MM.1S (cell line): ENCODE data around the gene TMUB2.

Experiments
- DNase-seq: peaks from one replicate; pipeline ENCODE4 v3.0.0-alpha.2; 2015
- H2AFZ ChIP-seq: fragments of 300-600 bp; sonication (generic); 2 replicates; pipeline ENCODE4 v1.6.0; 2016; ENCODE audit warnings: antibody characterized with exemption, low read length
- H3F3A ChIP-seq: fragments of 300-600 bp; sonication (generic); 2 replicates; pipeline ENCODE4 v1.6.1; 2016; ENCODE audit warnings: mild to moderate bottlenecking, antibody characterized with exemption, low read length, moderate library complexity, mixed read lengths; ENCODE audit not compliant: insufficient read depth
- H3K27ac ChIP-seq: fragments of 300-600 bp; sonication (generic); 2 replicates; pipeline ENCODE4 v1.5.1; 2016; ENCODE audit warnings: mild to moderate bottlenecking, low read length
- H3K27me3 ChIP-seq: fragments of 300-600 bp; sonication (generic); replicated peaks from 2 replicates; pipeline ENCODE4 v1.6.0; 2016; ENCODE audit warnings: low read length; ENCODE audit not compliant: insufficient read depth
- H3K36me3 ChIP-seq: fragments of 300-600 bp; sonication (generic); replicated peaks from 2 replicates; pipeline ENCODE4 v1.6.1; 2016; ENCODE audit warnings: mild to moderate bottlenecking, low read length, mixed read lengths; ENCODE audit not compliant: insufficient read depth
- H3K4me1 ChIP-seq: fragments of 300-600 bp; sonication (generic); 2 replicates; pipeline ENCODE4 v1.6.1; 2016; ENCODE audit warnings: low read length, mixed read lengths
- H3K4me2 ChIP-seq: fragments of 300-600 bp; sonication (generic); 2 replicates; pipeline ENCODE4 v1.6.0; 2016; ENCODE audit warnings: low read depth, low read length
- H3K4me3 ChIP-seq: fragments of 300-600 bp; sonication (generic); 2 replicates; pipeline ENCODE4 v1.5.1; 2016; ENCODE audit warnings: low read length, mixed read lengths
- H3K79me2 ChIP-seq: fragments of 300-600 bp; sonication (generic); 2 replicates; pipeline ENCODE4 v1.6.1; 2016; ENCODE audit warnings: mixed run types, low read length, mixed read lengths
- H3K9ac ChIP-seq: fragments of 300-600 bp; sonication (generic); 2 replicates; pipeline ENCODE4 v1.6.1; 2016; ENCODE audit warnings: low read length, mixed read lengths
- H3K9me2 ChIP-seq: fragments of 300-600 bp; sonication (generic); replicated peaks from 2 replicates; pipeline ENCODE4 v1.6.1; 2016; ENCODE audit warnings: mild to moderate bottlenecking, low read length, mixed read lengths; ENCODE audit not compliant: insufficient read depth
- H3K9me3 ChIP-seq: fragments of 300-600 bp; sonication (generic); replicated peaks from 2 replicates; pipeline ENCODE4 v1.6.1; 2016; ENCODE audit warnings: mild to moderate bottlenecking, low read length, mixed read lengths; ENCODE audit not compliant: insufficient read depth
- H4K20me1 ChIP-seq: fragments of 300-600 bp; sonication (generic); 2 replicates; pipeline ENCODE4 v1.6.1; 2016; ENCODE audit warnings: mild to moderate bottlenecking, low read length, moderate library complexity, mixed read lengths; ENCODE audit not compliant: insufficient read depth
- EZH2 ChIP-seq: fragments of 300-600 bp; sonication (generic); optimal IDR thresholded peaks from 2 replicates; pipeline ENCODE3; 2017; ENCODE audit warnings: low read depth, mild to moderate bottlenecking, antibody characterized with exemption, low read length, mixed read lengths
- EZH2phosphoT487 ChIP-seq: fragments of 300-600 bp; sonication (generic); IDR thresholded peaks from 2 replicates; pipeline ENCODE4 v1.6.1; 2018; ENCODE audit warnings: antibody characterized with exemption, low read length
- TF ChIP-seq, protein P1 (sequence below): fragments of 300-600 bp; sonication (generic); IDR thresholded peaks from 2 replicates; pipeline ENCODE4 v1.5.1; 2016; ENCODE audit warnings: antibody characterized with exemption, low read length, mixed read lengths

TMUB2 gene

DNA sequence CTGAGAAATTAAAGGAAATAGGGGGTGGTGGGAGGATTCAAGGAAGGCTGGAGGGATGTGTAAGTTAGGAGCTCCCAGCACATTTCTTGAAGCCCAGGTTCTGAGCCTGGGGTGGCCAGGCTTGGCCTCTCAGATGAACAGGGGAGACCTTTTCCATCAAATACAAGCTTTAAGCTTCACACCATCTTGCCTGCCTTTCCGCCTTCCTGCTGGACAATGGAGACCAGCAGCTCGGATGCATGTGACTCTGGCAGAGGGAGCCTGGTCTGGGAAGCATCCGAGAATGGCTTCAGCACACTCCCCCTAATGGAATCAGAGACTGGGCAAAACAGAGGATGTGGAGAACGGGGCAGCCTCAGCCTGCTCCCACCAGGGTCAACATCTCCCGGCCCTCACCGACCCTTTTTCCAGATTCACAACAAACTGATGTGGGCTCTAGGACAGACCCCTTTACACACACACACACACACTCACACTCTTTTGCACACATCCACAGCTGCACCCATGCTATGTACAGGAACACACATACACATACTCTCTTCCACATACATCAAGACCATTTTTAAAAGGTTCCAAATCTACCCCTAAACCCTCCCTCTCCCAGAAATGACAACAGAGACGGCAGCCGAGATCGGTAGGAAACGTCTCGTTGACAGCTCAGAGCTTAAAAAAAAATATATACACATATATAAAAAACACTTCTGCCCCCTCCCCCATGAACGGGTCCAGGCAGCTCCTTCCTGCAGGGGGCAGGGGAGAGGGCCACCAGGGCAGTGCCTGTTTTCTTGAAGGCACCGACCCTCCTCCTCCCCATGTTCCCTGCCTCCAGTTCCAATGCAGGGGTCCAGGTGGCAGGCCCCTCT, 19.4 kb downstream of the TMUB2 start:
- no peaks in the 10 kb centered on the region for H3K9me2 ChIP-seq
- no peaks in the 10 kb centered on the region for H3K9me3 ChIP-seq
- H3K4me1 ChIP-seq: peaks cover 15% of the 10 kb centered on the region
- H3K4me3 ChIP-seq: no peak overlapping the region
- no peak overlapping the region for H3K27ac ChIP-seq
- H3K4me2 ChIP-seq: no peak overlapping the region
- DNase-seq: no peak
- H3K36me3 ChIP-seq: no peaks in the 10 kb centered on the region; the same call in none of the 2 replicates
- H3K79me2 ChIP-seq: peaks cover 10% of the 10 kb centered on the region
- H3K27me3 ChIP-seq: no peaks in the 10 kb centered on the region
- no peaks in the 10 kb centered on the region for H4K20me1 ChIP-seq
- no peak overlapping the region for H2AFZ ChIP-seq
- TF ChIP-seq EZH2: no peak
- TF ChIP-seq, protein P1, sequence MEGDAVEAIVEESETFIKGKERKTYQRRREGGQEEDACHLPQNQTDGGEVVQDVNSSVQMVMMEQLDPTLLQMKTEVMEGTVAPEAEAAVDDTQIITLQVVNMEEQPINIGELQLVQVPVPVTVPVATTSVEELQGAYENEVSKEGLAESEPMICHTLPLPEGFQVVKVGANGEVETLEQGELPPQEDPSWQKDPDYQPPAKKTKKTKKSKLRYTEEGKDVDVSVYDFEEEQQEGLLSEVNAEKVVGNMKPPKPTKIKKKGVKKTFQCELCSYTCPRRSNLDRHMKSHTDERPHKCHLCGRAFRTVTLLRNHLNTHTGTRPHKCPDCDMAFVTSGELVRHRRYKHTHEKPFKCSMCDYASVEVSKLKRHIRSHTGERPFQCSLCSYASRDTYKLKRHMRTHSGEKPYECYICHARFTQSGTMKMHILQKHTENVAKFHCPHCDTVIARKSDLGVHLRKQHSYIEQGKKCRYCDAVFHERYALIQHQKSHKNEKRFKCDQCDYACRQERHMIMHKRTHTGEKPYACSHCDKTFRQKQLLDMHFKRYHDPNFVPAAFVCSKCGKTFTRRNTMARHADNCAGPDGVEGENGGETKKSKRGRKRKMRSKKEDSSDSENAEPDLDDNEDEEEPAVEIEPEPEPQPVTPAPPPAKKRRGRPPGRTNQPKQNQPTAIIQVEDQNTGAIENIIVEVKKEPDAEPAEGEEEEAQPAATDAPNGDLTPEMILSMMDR: no peak
- no peak for TF ChIP-seq EZH2phosphoT487
- peaks cover 50% of the 10 kb centered on the region for H3F3A ChIP-seq
- no peak overlapping the region for H3K9ac ChIP-seq

DNA sequence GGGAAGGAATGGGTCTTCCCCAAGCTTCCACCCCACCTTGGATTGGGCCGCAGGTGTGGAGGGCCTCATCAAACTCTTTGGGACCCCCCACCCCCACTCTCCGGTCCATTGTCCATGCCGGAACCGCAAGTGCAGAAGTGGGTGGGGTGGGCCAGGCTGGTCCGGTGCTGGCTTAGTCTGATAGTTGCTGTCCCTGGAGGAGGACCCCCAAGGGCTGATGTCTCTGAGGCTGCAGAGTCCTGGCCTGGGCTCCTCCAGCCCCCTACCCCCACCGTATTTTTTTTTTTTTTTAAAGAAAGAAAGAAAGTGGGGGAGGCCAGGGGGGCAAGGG, 20.0 kb downstream of the TMUB2 start:
- DNase-seq: no peak
- Histone ChIP-seq H3K27ac (no peak overlapping the region), H4K20me1 (no peaks in the 10 kb centered on the region), H3F3A (peaks cover 47% of the 10 kb centered on the region), H3K79me2 (peaks cover 10% of the 10 kb centered on the region), H2AFZ (no peak overlapping the region), H3K9me2 (no peaks in the 10 kb centered on the region), H3K9ac (no peak overlapping the region), H3K4me3 (no peak overlapping the region), H3K9me3 (no peaks in the 10 kb centered on the region), H3K36me3 (no peaks in the 10 kb centered on the region; the same call in none of the 2 replicates), H3K4me2 (no peak overlapping the region), H3K4me1 (peaks cover 17% of the 10 kb centered on the region), H3K27me3 (no peaks in the 10 kb centered on the region)
- no peak for TF ChIP-seq EZH2phosphoT487
- TF ChIP-seq, protein P1: no peak
- no peak for TF ChIP-seq EZH2

DNA sequence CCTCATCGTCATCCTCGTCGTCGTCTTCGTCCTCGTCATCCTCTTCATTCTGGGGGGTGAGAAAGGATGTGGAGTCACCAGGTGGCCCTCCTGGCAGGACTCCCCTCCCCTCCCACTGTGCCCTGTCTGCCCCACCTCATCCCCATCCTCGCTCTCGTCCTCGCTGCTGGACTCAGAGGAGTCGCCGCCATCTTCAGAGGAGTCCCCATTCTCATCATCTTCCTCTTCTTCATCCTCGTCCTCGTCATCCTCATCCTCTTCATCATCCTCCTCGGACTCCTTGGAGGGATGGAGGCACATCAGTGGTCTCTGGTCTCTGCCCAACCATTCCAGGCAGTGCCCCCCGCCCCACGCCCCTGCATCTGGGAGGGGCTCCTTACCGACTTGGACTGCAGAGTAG, 20.5 kb downstream of the TMUB2 start:
- Histone ChIP-seq H2AFZ (no peak overlapping the region), H3K36me3 (no peaks in the 10 kb centered on the region; the same call in none of the 2 replicates), H3K4me3 (no peak overlapping the region), H3K27me3 (no peaks in the 10 kb centered on the region), H3K4me2 (no peak overlapping the region), H3K79me2 (peaks cover 10% of the 10 kb centered on the region), H3K9me2 (no peaks in the 10 kb centered on the region), H3K9ac (no peak overlapping the region), H3K4me1 (peaks cover 17% of the 10 kb centered on the region), H3F3A (peaks cover 45% of the 10 kb centered on the region), H4K20me1 (no peaks in the 10 kb centered on the region), H3K9me3 (no peaks in the 10 kb centered on the region), H3K27ac (no peak overlapping the region)
- TF ChIP-seq EZH2phosphoT487: no peak
- no peak for TF ChIP-seq EZH2
- TF ChIP-seq, protein P1: no peak
- no peak for DNase-seq
